Activated T-cell treated with anti-CD3 and anti-CD28 coated beads, Interleukin-2, amount 50 U/mL, for 72 hours (primary cell): ENCODE measurements around the gene HSD11B1. TPM values are rescaled to one million over a fixed set of nuclear protein-coding genes. Genes with fewer than 3 reads are reported as not detected.

Experiments
- ATAC-seq, 2 donors: fragments of 150-1000 bp; cut with Tn5 transposase; replicated peaks in 1 of 2; 2 replicates each; pipeline ENCODE4 v1.10.0; 2021; ENCODE audit warnings: moderate library complexity in 2 of 2, mild to moderate bottlenecking in 1 of 2
- DNase-seq, 2 donors: peaks; one replicate each; pipeline ENCODE4 v3.0.0; 2021 to 2022; ENCODE audit warnings: mixed read lengths in 1 of 2
- H3K27ac Mint-ChIP-seq: one replicate; pipeline ENCODE4 v1.8.0; 2022; ENCODE audit warnings: mild to moderate bottlenecking, moderate library complexity, mixed read lengths
- H3K27me3 Mint-ChIP-seq: one replicate; pipeline ENCODE4 v1.8.0; 2022; ENCODE audit warnings: low read depth, mixed read lengths
- H3K36me3 Mint-ChIP-seq, 2 donors: one replicate each; pipeline ENCODE4 v1.8.0; 2022; ENCODE audit warnings: mixed read lengths in 2 of 2, mild to moderate bottlenecking in 1 of 2; ENCODE audit not compliant: insufficient read depth in 2 of 2
- H3K4me1 Mint-ChIP-seq: one replicate; pipeline ENCODE4 v1.8.0; 2022; ENCODE audit warnings: low read depth, mixed read lengths
- H3K4me3 Mint-ChIP-seq, 2 donors: one replicate each; pipeline ENCODE4 v1.8.0; 2022; ENCODE audit warnings: mild to moderate bottlenecking in 2 of 2, mixed read lengths in 2 of 2, moderate library complexity in 2 of 2
- H3K9me3 Mint-ChIP-seq, 2 donors: one replicate each; pipeline ENCODE4 v1.8.0; 2022; ENCODE audit warnings: mixed read lengths in 2 of 2
- total RNA-seq, 2 donors: library from RNA; stranded (reverse); gene quantifications; one replicate each; pipeline ENCODE4 v1.2.3, GENCODE V29; 2022

The HSD11B1 gene
- total RNA-seq, 2 donors from 2014 or later, result 2.1 to 3.1 TPM

DNA sequence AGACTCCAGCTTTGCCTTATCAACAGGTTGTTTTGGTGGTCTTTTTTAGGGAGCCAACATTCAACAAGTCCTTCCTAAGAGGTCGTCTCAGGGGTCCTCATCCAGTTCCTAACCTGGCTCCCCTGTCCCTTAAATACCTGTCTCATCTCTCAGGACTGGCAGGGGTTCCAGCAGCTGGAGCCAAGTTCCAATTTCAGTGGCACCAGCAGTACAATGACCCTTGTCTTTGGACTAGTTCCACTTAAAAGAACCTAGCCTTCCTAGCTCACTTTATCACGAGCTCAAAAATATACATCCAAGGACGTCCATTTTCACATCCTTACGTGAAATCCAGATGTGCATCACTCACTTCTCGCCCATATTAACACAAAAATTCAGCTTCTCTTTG, 32.5 kb downstream of the HSD11B1 start:
- H3K27ac Mint-ChIP-seq, result peak overlapping the region; percentile 74
- peak overlapping the region in 1 of 2 donors; percentile 9 for H3K4me3 Mint-ChIP-seq
- ATAC-seq (no peak), DNase-seq (no peak)
- H3K4me1 Mint-ChIP-seq, result peaks cover 58% of the 10 kb centered on the region
- no peaks in the 10 kb centered on the region for H3K36me3 Mint-ChIP-seq
- H3K27me3 Mint-ChIP-seq, result no peaks in the 10 kb centered on the region
- H3K9me3 Mint-ChIP-seq, result no peaks in the 10 kb centered on the region

GRCh38 chr1:209738270-209738669, 33.6 kb downstream of the HSD11B1 start:
- H3K36me3 Mint-ChIP-seq, result no peaks in the 10 kb centered on the region
- H3K9me3 Mint-ChIP-seq, result no peaks in the 10 kb centered on the region
- no peak for ATAC-seq
- no peak overlapping the region for H3K27ac Mint-ChIP-seq
- H3K27me3 Mint-ChIP-seq, result no peaks in the 10 kb centered on the region
- peaks cover 63% of the 10 kb centered on the region for H3K4me1 Mint-ChIP-seq
- no peak for DNase-seq
- H3K4me3 Mint-ChIP-seq, result no peak overlapping the region

DNA sequence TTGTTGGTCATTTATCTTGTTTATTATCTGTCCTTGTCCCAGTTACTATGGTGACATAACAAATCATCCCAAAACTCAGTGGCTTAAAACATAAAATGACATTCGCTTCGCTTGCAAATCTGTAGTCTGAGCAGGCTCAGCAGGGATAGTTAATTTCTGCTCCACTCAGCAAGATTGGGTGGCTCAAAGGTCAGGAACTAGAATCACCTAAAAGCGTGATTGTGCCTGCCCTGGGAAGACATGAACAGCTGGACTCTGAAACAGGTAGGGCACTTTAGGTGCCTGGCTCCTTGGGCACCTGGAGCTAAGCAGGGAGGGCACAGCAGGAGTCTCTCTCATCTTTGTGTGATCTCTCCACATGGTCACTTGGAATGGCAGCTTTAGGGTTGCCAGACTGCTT, 36.5 kb downstream of the HSD11B1 start:
- Mint-ChIP-seq H3K4me1 (peaks cover 46% of the 10 kb centered on the region), H3K36me3 (no peaks in the 10 kb centered on the region), H3K27me3 (no peaks in the 10 kb centered on the region), H3K9me3 (no peaks in the 10 kb centered on the region), H3K27ac (no peak overlapping the region), H3K4me3 (no peak overlapping the region)
- ATAC-seq (no peak), DNase-seq (no peak)

DNA sequence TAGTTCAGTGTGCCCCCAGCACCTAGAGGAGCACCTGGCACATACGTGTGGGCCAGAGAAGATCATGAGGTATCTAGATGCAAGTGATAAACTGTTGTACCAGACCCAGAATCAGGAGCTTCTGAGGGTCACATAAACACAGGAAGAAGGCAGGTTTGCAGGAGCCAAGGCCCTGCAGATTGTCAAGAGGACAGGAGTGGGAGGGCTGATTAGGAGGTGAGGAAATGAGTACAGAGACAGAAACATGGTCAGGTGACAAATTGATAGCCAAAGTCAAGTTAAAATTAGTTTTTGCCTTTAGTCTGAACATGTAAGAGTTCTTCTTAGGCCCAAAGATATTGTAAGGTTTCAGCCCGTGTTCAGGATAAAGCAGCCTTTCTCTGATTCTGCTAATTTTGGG, 37.2 kb downstream of the HSD11B1 start:
- DNase-seq (no peak), ATAC-seq (no peak)
- Mint-ChIP-seq H3K27me3 (no peaks in the 10 kb centered on the region), H3K4me3 (peak overlapping the region in 1 of 2 donors; percentile 10), H3K27ac (no peak overlapping the region), H3K36me3 (no peaks in the 10 kb centered on the region), H3K4me1 (peaks cover 46% of the 10 kb centered on the region), H3K9me3 (no peaks in the 10 kb centered on the region)

DNA sequence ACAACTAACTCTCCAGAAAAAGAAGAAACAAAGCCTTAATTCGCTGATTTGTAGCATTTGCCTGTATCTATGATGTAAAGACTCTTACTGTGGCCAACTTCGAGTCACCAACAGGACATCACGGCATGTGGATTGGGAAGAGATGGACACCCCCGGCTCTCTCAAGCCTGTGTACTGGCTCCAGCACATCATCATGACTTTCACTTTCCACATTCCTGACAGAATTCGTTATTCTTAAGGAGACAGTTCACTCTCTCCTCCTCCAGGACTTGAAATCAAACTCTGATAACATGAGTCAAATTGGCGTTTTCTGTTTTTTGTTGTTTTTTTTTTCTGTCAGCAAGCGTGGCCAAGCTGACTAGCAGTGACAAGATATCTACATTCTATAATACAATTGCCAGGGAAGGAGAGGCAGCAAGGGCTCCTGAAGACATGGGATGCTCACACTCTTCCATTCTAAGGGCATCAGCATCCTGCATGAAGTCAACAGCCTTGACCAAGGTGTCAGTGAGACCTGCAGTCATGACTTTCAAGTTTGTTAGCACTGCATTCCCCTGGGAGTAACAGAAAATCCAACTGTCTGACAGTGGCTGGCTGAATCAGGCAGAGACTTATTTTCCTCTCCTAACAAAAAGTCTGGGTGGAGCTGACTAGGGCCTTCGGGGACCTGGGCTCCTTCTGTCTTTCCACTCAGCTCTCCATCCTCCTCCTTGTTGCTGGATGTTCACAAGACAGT, 37.9 kb downstream of the HSD11B1 start:
- H3K4me1 Mint-ChIP-seq, result peaks cover 47% of the 10 kb centered on the region
- no peaks in the 10 kb centered on the region for H3K36me3 Mint-ChIP-seq

GRCh38 chr1:209743145-209743482, 38.5 kb downstream of the HSD11B1 start:
- Mint-ChIP-seq H3K4me3 (peak overlapping the region in 1 of 2 donors; percentile 4), H3K4me1 (peaks cover 53% of the 10 kb centered on the region), H3K36me3 (no peaks in the 10 kb centered on the region), H3K27me3 (no peaks in the 10 kb centered on the region), H3K27ac (no peak overlapping the region), H3K9me3 (no peaks in the 10 kb centered on the region)
- DNase-seq (peak; percentile 11 to 32), ATAC-seq (peak in 1 of 2 donors; percentile 3)

More for the DNA sequence above, 37.9 kb downstream of the HSD11B1 start:
- no peak overlapping the region for H3K27ac Mint-ChIP-seq
- peak overlapping the region in 1 of 2 donors; percentile 4 for H3K4me3 Mint-ChIP-seq
- ATAC-seq (no peak), DNase-seq (no peak)
- no peaks in the 10 kb centered on the region for H3K27me3 Mint-ChIP-seq
- no peaks in the 10 kb centered on the region for H3K9me3 Mint-ChIP-seq

DNA sequence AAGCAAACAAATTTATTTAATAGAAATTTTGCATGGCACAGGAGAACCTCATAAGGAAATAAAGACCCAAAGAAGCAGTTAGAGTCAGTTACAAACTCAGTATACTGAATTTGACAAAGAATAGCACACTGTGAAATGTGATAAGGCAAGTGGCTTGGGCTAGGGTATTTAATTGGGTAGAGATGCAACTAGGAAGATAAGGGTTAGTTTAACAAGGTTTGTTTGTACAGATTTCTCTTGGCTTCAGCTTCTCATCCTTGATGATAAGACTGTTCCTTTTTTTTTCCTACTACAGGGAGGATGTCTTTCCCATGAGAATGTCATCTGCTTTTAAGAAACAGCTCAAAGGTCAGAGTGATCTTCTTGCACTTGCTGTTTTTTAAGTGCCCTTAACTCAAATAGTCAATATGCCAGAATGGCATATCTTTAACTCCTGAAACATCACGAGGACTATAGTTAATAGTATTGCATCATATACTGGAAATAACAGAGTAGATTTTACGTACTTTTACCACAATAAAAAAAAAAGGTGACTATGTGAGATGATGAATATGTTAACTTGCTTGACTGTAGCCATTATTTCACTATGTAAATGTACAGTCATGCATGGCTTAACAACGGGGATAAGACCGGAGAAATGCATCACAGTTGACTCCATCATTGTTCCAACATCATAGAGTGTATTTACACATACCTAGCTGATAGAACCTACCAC, 42.0 kb downstream of the HSD11B1 start:
- Mint-ChIP-seq H3K27me3 (no peaks in the 10 kb centered on the region), H3K36me3 (no peaks in the 10 kb centered on the region), H3K4me3 (peak overlapping the region; percentile 27 to 88), H3K27ac (peak overlapping the region; percentile 87), H3K9me3 (no peaks in the 10 kb centered on the region), H3K4me1 (peaks cover 77% of the 10 kb centered on the region)
- ATAC-seq, result no peak
- no peak for DNase-seq

DNA sequence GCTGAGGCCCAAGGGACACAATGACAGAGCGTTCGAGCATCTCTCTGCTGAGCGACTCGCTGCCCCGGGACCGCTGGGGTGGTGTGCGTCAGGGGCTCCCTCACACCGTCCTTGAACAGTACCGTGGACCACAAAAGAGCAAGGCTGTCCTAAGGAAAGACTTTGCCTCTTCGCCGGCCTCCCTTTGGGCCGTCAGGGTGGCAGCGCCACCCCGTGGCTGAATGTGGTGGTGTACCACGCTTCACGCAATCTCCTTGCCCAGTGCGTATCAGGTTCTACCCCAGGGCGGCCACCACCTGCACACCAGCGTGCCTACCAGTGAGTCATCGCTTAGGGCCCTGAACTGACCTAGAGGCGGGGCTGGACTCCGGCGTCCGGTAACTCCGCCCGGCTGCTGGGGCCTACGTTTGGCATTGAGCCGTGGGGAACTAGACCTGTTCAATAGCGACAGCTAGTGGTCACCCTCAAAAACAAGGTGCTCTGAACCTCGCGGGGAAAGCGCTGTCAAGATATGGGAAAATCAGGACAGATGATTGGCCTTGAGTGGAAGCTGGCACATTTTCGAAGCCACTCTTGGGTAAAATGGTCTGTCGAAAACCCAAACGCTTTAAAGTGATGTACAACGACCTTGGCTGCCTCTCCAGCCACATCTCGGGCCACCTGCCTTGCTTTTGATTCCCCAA, 43.1 kb downstream of the HSD11B1 start:
- peak overlapping the region; percentile 71 to 88 for H3K4me3 Mint-ChIP-seq
- DNase-seq, result peak; percentile 93 to 94
- peak overlapping the region; percentile 91 for H3K27ac Mint-ChIP-seq
- H3K4me1 Mint-ChIP-seq, result peaks cover 77% of the 10 kb centered on the region
- H3K9me3 Mint-ChIP-seq, result no peaks in the 10 kb centered on the region
- ATAC-seq, result peak; percentile 76 to 78
- H3K27me3 Mint-ChIP-seq, result no peaks in the 10 kb centered on the region
- no peaks in the 10 kb centered on the region for H3K36me3 Mint-ChIP-seq

GRCh38 chr1:209748620-209749019, 44.0 kb downstream of the HSD11B1 start:
- H3K36me3 Mint-ChIP-seq, result no peaks in the 10 kb centered on the region
- peak in 1 of 2 donors; percentile 35 for DNase-seq
- H3K27ac Mint-ChIP-seq, result peak overlapping the region; percentile 91
- H3K4me3 Mint-ChIP-seq, result peak overlapping the region; percentile 71 to 88
- H3K9me3 Mint-ChIP-seq, result no peaks in the 10 kb centered on the region
- peaks cover 77% of the 10 kb centered on the region for H3K4me1 Mint-ChIP-seq
- H3K27me3 Mint-ChIP-seq, result no peaks in the 10 kb centered on the region
- no peak for ATAC-seq

DNA sequence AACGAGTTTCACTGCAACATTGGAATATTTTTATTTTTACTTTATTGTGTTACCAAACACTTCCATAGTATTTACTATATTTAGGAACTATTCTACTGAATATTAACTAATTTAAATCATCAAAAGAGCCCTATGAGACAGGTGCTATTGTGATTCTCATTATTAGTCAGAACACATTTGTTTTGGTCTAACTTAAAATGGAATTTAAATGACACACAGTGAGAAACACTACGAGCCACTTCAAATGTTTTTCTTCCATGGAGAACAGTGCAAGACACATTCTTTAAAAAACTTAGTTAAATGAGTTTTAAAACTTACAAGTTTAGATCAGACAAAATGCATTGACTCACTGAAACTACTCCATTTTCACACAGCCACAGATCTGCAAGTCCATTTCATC, 44.6 kb downstream of the HSD11B1 start:
- H3K36me3 Mint-ChIP-seq, result no peaks in the 10 kb centered on the region
- H3K27ac Mint-ChIP-seq, result peak overlapping the region; percentile 88
- H3K27me3 Mint-ChIP-seq, result no peaks in the 10 kb centered on the region
- ATAC-seq (peak in 1 of 2 donors; percentile 2), DNase-seq (no peak)
- H3K9me3 Mint-ChIP-seq, result no peaks in the 10 kb centered on the region
- peak overlapping the region; percentile 45 to 80 for H3K4me3 Mint-ChIP-seq
- H3K4me1 Mint-ChIP-seq, result peaks cover 81% of the 10 kb centered on the region

DNA sequence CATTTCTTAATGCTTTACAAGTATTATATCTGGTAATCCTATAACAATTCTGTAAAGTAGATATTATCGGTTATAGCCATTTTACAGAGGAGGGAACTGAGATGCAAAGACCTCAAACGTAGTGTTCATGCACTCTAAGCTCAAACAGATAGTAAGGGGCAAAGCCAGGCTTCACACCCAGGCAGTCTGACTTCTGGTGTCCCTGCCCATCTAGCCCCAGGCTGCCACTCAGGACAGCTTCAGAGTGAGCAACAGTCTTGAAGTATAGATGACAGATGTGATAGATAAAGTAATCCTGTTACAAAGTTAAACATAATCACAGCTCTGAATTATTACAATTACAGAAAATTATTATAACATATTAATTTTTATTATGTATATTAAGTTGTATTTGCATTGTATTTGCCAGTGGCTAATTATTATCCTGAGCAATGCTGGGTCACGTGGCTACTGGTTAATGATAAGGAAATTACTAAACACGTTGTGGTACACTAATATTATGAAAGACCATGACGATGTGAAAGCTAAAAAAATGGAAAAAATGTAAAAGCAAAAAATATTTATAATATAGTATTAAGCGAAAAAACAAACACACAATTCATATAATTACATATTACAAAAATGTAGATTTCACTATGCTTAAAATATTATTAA, 45.2 kb downstream of the HSD11B1 start:
- no peaks in the 10 kb centered on the region for H3K36me3 Mint-ChIP-seq
- no peaks in the 10 kb centered on the region for H3K9me3 Mint-ChIP-seq
- DNase-seq (peak in 1 of 2 donors; percentile 10), ATAC-seq (no peak)
- peak overlapping the region; percentile 88 for H3K27ac Mint-ChIP-seq
- H3K4me1 Mint-ChIP-seq, result peaks cover 87% of the 10 kb centered on the region
- no peaks in the 10 kb centered on the region for H3K27me3 Mint-ChIP-seq
- H3K4me3 Mint-ChIP-seq, result peak overlapping the region; percentile 45 to 80

DNA sequence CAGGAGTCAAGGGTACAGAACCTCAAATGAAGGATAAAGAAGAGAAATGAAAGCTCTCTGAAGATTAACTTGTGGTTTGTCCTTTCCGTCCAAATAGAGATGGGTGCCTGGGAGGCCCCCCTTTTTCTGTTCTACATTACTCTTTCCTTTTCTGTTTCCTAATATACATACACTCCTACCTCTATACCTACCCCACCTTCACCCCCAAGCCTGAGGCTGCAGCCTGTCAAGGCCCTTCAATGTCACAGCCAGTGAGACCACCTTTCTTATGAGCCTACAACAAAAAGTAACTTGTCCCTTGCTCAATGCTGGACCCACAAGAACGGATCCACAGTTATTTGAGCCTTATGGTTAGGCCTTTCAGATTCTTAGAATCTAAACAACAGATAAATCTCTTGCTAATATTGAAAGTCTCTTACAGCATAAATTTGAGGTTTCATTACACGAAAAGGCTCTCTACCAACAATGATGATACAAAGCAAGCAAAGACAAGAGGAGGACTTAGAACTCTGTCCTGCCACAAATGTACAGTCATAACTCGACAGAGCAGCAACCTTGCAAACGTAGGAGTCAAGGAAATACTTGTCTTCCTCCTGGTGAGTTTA, 47.1 kb downstream of the HSD11B1 start:
- peak overlapping the region; percentile 72 to 81 for H3K4me3 Mint-ChIP-seq
- H3K27ac Mint-ChIP-seq, result peak overlapping the region; percentile 97
- peak; percentile 60 to 66 for DNase-seq
- H3K4me1 Mint-ChIP-seq, result peaks cover 89% of the 10 kb centered on the region
- peaks cover 6 to 9% of the 10 kb centered on the region in 2 donors for H3K36me3 Mint-ChIP-seq
- peak; percentile 61 to 64 for ATAC-seq
- no peaks in the 10 kb centered on the region for H3K9me3 Mint-ChIP-seq
- H3K27me3 Mint-ChIP-seq, result no peaks in the 10 kb centered on the region
